Peyer's patch (tissue), 4 donors: ENCODE results near the gene MED13L.

Source experiments
- POLR2A ChIP-seq, 2 donors: fragments of 450-650 bp; IDR thresholded peaks; one replicate each; pipeline ENCODE4 v1.5.1; 2017; ENCODE audit warnings: antibody characterized with exemption in 2 of 2, mild to moderate bottlenecking in 2 of 2, moderate library complexity in 2 of 2
- TF ChIP-seq, protein P1 (sequence below), 6 experiments: fragments of 450-650 bp in 4 of 6; fragments of 200-600 bp in 2 of 6; sonication (generic) in 1 of 6; IDR thresholded peaks; one replicate each; pipeline ENCODE4 v1.5.1; 2017 to 2019; ENCODE audit warnings: antibody characterized with exemption in 6 of 6, mild to moderate bottlenecking in 3 of 6, moderate library complexity in 1 of 6

DNA sequence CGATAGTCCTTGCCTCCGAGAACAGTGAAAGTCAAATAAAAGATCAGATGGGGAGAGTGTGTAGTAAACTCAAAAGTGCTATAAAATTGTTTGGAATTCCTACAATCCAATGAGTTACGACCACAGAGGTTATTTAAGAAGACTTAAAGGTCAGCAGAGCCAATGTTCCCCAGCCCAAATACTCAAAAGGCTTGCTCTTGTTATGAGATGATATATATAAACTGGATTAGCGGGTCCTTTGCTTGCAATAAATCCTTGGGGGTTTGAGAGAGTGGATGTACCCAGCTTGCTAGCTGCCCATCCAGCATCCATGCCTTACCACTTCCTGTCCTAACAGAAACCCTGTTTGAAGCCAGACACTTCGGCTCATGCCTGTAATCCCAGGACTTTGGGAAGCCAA, 29.0 kb upstream of the MED13L start:
- TF ChIP-seq, protein P1, sequence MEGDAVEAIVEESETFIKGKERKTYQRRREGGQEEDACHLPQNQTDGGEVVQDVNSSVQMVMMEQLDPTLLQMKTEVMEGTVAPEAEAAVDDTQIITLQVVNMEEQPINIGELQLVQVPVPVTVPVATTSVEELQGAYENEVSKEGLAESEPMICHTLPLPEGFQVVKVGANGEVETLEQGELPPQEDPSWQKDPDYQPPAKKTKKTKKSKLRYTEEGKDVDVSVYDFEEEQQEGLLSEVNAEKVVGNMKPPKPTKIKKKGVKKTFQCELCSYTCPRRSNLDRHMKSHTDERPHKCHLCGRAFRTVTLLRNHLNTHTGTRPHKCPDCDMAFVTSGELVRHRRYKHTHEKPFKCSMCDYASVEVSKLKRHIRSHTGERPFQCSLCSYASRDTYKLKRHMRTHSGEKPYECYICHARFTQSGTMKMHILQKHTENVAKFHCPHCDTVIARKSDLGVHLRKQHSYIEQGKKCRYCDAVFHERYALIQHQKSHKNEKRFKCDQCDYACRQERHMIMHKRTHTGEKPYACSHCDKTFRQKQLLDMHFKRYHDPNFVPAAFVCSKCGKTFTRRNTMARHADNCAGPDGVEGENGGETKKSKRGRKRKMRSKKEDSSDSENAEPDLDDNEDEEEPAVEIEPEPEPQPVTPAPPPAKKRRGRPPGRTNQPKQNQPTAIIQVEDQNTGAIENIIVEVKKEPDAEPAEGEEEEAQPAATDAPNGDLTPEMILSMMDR (IDR thresholded peaks at IDR 0.05): no peak
- TF ChIP-seq POLR2A (IDR thresholded peaks at IDR 0.05): no peak
